HepG2 (cell line): ENCODE measurements around the gene VWA7.

Source experiments
- BRD4 ChIP-seq: sonication (generic); formaldehyde crosslinking; IDR thresholded peaks from 2 replicates; pipeline ENCODE4 v1.4.0; 2020; ENCODE audit warnings: missing genetic modification reagents
- NR1H2 ChIP-seq: sonication (generic); formaldehyde crosslinking; IDR thresholded peaks from 2 replicates; pipeline ENCODE4 v1.8.1; 2022; ENCODE audit warnings: low read depth, missing genetic modification reagents, borderline replicate concordance
- SIN3A ChIP-seq: IDR thresholded peaks from 2 replicates; pipeline ENCODE4 v1.6.1; 2011; ENCODE audit warnings: low read depth, mild to moderate bottlenecking, control low read depth, low read length, borderline replicate concordance
- ZNF225 ChIP-seq: sonication (generic); formaldehyde crosslinking; IDR thresholded peaks from 2 replicates; pipeline ENCODE4 v1.4.0; 2020; ENCODE audit warnings: mild to moderate bottlenecking, missing genetic modification reagents
- TF ChIP-seq, protein P1 (sequence below): sonication (generic); formaldehyde crosslinking; IDR thresholded peaks from 2 replicates; pipeline ENCODE4 v1.5.0; 2020; ENCODE audit warnings: mild to moderate bottlenecking, missing genetic modification reagents
- TF ChIP-seq, protein P2 (sequence below): sonication (generic); formaldehyde crosslinking; IDR thresholded peaks from 2 replicates; pipeline ENCODE4 v1.5.0; 2020; ENCODE audit warnings: mild to moderate bottlenecking, missing genetic modification reagents, moderate library complexity

DNA sequence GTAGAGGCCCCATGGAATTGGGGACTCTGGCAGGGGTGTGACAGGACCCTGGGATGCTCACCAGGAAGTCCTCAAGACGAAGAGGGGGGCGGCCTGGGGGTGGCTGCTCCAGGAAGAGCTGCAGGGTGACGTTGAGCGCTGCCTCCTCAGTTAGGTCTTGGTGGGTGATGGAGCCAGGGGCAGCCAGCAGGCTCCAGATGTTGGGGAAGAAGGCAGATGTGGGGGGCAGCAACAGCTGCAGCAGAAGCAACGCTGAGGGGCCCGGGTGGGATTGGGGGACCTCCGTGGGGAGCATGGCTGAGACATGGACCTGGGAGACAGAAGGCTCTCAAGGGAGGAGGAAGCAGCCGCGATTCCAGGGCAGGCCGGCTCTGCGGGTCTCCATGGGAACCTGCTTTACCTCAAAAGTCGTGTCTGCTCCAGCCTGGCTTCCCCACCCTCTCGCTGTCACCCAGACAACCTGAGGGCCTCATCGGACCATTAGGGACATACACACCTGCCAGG is 591 bp downstream of the VWA7 start:
- no peak for TF ChIP-seq NR1H2 (CRISPR knock-in tag)
- no peak for TF ChIP-seq ZNF225 (CRISPR knock-in tag)
- TF ChIP-seq SIN3A, result no peak
- TF ChIP-seq, protein P1, sequence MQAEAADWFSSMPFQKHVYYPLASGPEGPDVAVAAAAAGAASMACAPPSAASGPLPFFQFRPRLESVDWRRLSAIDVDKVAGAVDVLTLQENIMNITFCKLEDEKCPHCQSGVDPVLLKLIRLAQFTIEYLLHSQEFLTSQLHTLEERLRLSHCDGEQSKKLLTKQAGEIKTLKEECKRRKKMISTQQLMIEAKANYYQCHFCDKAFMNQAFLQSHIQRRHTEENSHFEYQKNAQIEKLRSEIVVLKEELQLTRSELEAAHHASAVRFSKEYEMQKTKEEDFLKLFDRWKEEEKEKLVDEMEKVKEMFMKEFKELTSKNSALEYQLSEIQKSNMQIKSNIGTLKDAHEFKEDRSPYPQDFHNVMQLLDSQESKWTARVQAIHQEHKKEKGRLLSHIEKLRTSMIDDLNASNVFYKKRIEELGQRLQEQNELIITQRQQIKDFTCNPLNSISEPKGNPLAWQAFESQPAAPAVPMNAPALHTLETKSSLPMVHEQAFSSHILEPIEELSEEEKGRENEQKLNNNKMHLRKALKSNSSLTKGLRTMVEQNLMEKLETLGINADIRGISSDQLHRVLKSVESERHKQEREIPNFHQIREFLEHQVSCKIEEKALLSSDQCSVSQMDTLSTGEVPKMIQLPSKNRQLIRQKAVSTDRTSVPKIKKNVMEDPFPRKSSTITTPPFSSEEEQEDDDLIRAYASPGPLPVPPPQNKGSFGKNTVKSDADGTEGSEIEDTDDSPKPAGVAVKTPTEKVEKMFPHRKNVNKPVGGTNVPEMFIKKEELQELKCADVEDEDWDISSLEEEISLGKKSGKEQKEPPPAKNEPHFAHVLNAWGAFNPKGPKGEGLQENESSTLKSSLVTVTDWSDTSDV (CRISPR knock-in tag), result no peak
- no peak for TF ChIP-seq BRD4 (CRISPR knock-in tag)
- TF ChIP-seq, protein P2, sequence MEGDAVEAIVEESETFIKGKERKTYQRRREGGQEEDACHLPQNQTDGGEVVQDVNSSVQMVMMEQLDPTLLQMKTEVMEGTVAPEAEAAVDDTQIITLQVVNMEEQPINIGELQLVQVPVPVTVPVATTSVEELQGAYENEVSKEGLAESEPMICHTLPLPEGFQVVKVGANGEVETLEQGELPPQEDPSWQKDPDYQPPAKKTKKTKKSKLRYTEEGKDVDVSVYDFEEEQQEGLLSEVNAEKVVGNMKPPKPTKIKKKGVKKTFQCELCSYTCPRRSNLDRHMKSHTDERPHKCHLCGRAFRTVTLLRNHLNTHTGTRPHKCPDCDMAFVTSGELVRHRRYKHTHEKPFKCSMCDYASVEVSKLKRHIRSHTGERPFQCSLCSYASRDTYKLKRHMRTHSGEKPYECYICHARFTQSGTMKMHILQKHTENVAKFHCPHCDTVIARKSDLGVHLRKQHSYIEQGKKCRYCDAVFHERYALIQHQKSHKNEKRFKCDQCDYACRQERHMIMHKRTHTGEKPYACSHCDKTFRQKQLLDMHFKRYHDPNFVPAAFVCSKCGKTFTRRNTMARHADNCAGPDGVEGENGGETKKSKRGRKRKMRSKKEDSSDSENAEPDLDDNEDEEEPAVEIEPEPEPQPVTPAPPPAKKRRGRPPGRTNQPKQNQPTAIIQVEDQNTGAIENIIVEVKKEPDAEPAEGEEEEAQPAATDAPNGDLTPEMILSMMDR (CRISPR knock-in tag), result no peak
